ENCODE results near the gene TRRAP. TPM values are rescaled to one million over a fixed set of nuclear protein-coding genes. Genes with fewer than 3 reads are reported as not detected.

The TRRAP gene
- total and polyA plus RNA-seq, 5 donors from 2014 or later: 2.9 to 66.5 (median 3.8) TPM

DNA sequence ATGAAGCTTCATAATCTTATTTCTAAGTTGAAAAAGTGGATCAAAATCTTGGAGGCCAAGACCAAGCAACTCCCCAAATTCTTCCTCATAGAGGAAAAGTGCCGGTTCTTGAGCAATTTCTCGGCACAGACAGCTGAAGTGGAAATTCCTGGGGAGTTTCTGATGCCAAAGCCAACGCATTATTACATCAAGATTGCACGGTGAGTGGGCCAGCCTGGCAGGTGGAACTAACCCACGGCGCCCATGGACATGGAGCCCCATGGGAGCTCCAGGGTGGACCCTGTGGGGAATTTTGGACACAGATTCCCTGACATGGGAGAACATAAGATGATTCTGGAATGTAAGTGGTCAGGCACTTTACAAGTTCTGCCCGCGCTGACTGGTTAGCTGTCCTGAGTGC, 125.9 kb downstream of the TRRAP start:
- Histone ChIP-seq H3K9me3 (ENCODE audit: control insufficient read depth in 2 of 2, low read length in 2 of 2) (no peaks in the 10 kb centered on the region), H3K4me1 (ENCODE audit: control insufficient read depth, insufficient read depth, low read length, poor library complexity, severe bottlenecking) (no peaks in the 10 kb centered on the region), H3K4me3 (ENCODE audit: low read depth, low read length) (no peak overlapping the region), H3K27me3 (ENCODE audit: control insufficient read depth, insufficient read depth, low read length) (no peaks in the 10 kb centered on the region), H3K27ac (ENCODE audit: insufficient read depth, low read length, poor library complexity, severe bottlenecking) (no peak overlapping the region), H3K36me3 (ENCODE audit: control insufficient read depth, insufficient read depth, low read length) (peaks cover 81% of the 10 kb centered on the region)
- no peaks in the 10 kb centered on the region for H3K9me3 Mint-ChIP-seq
- H3K36me3 Mint-ChIP-seq: peaks cover 39% of the 10 kb centered on the region
- no peak for ATAC-seq (ENCODE audit: low read depth in 2 of 2)
- no peak for DNase-seq
- no peaks in the 10 kb centered on the region for H3K4me1 Mint-ChIP-seq
- H3K4me3 Mint-ChIP-seq: no peak overlapping the region
- H3K27me3 Mint-ChIP-seq: no peaks in the 10 kb centered on the region
- no peak overlapping the region for H3K27ac Mint-ChIP-seq

DNA sequence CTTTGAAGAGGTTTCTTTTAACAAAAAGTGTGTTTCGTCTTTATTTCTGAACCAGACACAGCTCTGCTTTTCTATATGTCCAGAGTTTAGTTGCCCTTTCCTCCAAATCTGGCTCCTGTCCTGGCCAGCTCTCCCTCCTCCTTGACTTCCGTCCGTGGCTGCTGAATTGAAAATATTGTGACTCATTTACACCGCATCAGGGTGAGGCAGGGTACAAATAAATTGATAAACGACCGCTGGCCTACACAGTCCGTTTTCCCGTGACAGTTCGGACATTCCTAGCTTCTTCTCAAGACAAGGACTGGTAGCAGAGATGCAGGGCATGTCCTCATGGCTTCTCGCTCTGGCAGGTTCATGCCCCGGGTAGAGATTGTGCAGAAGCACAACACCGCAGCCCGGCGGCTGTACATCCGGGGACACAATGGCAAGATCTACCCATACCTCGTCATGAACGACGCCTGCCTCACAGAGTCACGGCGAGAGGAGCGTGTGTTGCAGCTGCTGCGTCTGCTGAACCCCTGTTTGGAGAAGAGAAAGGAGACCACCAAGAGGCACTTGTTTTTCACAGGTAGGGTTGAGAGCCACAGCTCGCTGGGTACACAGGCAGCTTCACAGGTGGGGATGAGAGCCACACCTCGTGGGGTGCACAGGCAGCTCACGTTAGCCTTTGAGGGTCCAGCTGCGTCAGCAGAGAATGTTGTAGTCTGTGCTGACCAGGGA, 126.6 kb downstream of the TRRAP start:
- DNase-seq: no peak
- peak overlapping the region in 1 of 3 donors; percentile 26 for H3K27ac Mint-ChIP-seq

DNA sequence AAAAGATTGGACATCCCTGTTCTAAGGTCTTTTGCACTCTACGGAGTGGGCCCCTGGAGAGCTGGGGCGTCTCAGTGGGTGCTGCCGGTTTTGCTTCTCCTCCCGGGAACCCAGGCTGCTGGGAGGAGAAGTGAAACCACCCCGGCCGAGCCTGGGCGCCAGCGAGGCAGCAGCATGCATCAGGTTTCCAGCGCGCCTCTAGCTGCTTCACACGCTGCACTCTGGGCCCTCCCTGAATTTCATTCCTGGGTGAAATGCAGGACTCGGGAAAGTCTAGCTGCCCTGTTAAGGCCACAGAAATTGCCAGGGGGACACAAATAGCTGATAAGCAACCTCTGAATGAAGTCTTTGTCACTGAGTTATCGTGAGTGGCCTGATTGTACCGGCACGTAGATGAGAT, 127.4 kb downstream of the TRRAP start:
- Histone ChIP-seq H3K36me3 (ENCODE audit: control insufficient read depth, insufficient read depth, low read length) (peaks cover 80% of the 10 kb centered on the region), H3K27me3 (ENCODE audit: control insufficient read depth, insufficient read depth, low read length) (no peaks in the 10 kb centered on the region), H3K27ac (ENCODE audit: insufficient read depth, low read length, poor library complexity, severe bottlenecking) (no peak overlapping the region), H3K4me1 (ENCODE audit: control insufficient read depth, insufficient read depth, low read length, poor library complexity, severe bottlenecking) (no peaks in the 10 kb centered on the region), H3K9me3 (ENCODE audit: control insufficient read depth in 2 of 2, low read length in 2 of 2) (no peaks in the 10 kb centered on the region), H3K4me3 (ENCODE audit: low read depth, low read length) (no peak overlapping the region)
- ATAC-seq (ENCODE audit: low read depth in 2 of 2) (no peak), DNase-seq (no peak)
- Mint-ChIP-seq H3K9me3 (no peaks in the 10 kb centered on the region), H3K27ac (no peak overlapping the region), H3K4me1 (no peaks in the 10 kb centered on the region), H3K27me3 (no peaks in the 10 kb centered on the region), H3K4me3 (no peak overlapping the region), H3K36me3 (peaks cover 41% of the 10 kb centered on the region)

More for the DNA sequence above, 126.6 kb downstream of the TRRAP start:
- Histone ChIP-seq H3K4me1 (ENCODE audit: control insufficient read depth, insufficient read depth, low read length, poor library complexity, severe bottlenecking) (no peaks in the 10 kb centered on the region), H3K4me3 (ENCODE audit: low read depth, low read length) (no peak overlapping the region), H3K9me3 (ENCODE audit: control insufficient read depth in 2 of 2, low read length in 2 of 2) (no peaks in the 10 kb centered on the region), H3K27ac (ENCODE audit: insufficient read depth, low read length, poor library complexity, severe bottlenecking) (no peak overlapping the region), H3K36me3 (ENCODE audit: control insufficient read depth, insufficient read depth, low read length) (peaks cover 80% of the 10 kb centered on the region), H3K27me3 (ENCODE audit: control insufficient read depth, insufficient read depth, low read length) (no peaks in the 10 kb centered on the region)
- no peak for ATAC-seq (ENCODE audit: low read depth in 2 of 2)
- Mint-ChIP-seq H3K4me3 (no peak overlapping the region), H3K27me3 (no peaks in the 10 kb centered on the region), H3K4me1 (no peaks in the 10 kb centered on the region), H3K36me3 (peaks cover 35% of the 10 kb centered on the region), H3K9me3 (no peaks in the 10 kb centered on the region)

DNA sequence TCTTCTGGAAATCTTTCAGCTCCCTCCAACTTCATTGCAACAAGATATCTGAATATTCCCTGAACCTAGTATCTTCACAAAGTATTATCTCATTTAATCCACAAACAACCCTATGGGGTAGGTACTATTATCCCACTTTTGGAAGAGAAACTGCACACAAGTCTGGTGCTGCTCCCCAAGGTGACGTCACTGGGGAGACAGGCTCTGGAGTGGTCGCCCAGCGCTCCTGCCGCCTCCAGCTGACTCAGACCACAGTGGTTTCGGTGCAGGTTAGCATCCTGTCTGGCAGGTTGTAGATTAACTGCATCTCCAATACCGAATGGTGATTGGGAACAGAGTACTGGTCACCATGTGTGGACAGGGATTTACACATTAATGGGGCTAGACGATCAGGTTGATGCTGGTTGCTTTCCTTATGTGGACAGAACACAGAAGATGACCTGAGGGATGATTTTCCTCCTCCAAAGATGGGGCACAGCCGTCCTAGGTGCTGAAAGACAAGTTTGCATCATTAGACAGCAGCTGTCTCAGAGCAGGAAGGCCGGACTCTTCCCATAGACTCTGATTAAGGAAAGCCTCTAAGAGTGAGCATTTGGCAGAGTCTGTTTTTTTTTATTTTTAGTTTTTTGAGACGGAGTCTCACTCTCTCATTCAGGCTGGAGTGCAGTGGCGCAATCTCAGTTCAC, 128.6 kb downstream of the TRRAP start:
- H3K36me3 ChIP-seq (ENCODE audit: control insufficient read depth, insufficient read depth, low read length): peaks cover 83% of the 10 kb centered on the region
- no peaks in the 10 kb centered on the region for H3K4me1 ChIP-seq (ENCODE audit: control insufficient read depth, insufficient read depth, low read length, poor library complexity, severe bottlenecking)
- Mint-ChIP-seq H3K27me3 (no peaks in the 10 kb centered on the region), H3K36me3 (peaks cover 41% of the 10 kb centered on the region), H3K9me3 (no peaks in the 10 kb centered on the region), H3K27ac (peak overlapping the region in 1 of 3 donors; percentile 54), H3K4me3 (no peak overlapping the region), H3K4me1 (no peaks in the 10 kb centered on the region)
- H3K27me3 ChIP-seq (ENCODE audit: control insufficient read depth, insufficient read depth, low read length): no peaks in the 10 kb centered on the region
- H3K4me3 ChIP-seq (ENCODE audit: low read depth, low read length): no peak overlapping the region
- DNase-seq: no peak
- H3K27ac ChIP-seq (ENCODE audit: insufficient read depth, low read length, poor library complexity, severe bottlenecking): no peak overlapping the region
- H3K9me3 ChIP-seq (ENCODE audit: control insufficient read depth in 2 of 2, low read length in 2 of 2): no peaks in the 10 kb centered on the region
- ATAC-seq (ENCODE audit: low read depth in 2 of 2): no peak

DNA sequence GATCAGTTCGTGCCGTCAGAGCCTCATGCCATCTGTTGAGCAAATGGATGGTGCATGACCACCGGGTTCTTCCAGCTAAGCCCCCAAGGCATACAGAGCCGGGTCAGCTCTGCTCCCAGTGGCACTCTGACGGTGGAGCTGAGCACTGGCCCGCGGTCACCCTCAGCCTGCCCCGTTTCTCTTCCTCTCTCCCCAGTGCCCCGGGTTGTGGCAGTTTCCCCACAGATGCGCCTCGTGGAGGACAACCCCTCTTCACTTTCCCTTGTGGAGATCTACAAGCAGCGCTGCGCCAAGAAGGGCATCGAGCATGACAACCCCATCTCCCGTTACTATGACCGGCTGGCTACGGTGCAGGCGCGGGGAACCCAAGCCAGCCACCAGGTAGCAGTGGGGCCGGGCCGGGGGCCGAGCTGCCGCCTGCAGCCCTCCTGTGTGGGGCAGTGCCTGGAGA, 129.9 kb downstream of the TRRAP start:
- Mint-ChIP-seq H3K27me3 (no peaks in the 10 kb centered on the region), H3K36me3 (peaks cover 47% of the 10 kb centered on the region), H3K9me3 (no peaks in the 10 kb centered on the region), H3K27ac (no peak overlapping the region), H3K4me3 (no peak overlapping the region), H3K4me1 (no peaks in the 10 kb centered on the region)
- Histone ChIP-seq H3K4me3 (ENCODE audit: low read depth, low read length) (no peak overlapping the region), H3K27me3 (ENCODE audit: control insufficient read depth, insufficient read depth, low read length) (no peaks in the 10 kb centered on the region), H3K27ac (ENCODE audit: insufficient read depth, low read length, poor library complexity, severe bottlenecking) (no peak overlapping the region), H3K36me3 (ENCODE audit: control insufficient read depth, insufficient read depth, low read length) (peaks cover 87% of the 10 kb centered on the region), H3K9me3 (ENCODE audit: control insufficient read depth in 2 of 2, low read length in 2 of 2) (no peaks in the 10 kb centered on the region), H3K4me1 (ENCODE audit: control insufficient read depth, insufficient read depth, low read length, poor library complexity, severe bottlenecking) (no peaks in the 10 kb centered on the region)
- no peak for DNase-seq
- no peak for ATAC-seq (ENCODE audit: low read depth in 2 of 2)

DNA sequence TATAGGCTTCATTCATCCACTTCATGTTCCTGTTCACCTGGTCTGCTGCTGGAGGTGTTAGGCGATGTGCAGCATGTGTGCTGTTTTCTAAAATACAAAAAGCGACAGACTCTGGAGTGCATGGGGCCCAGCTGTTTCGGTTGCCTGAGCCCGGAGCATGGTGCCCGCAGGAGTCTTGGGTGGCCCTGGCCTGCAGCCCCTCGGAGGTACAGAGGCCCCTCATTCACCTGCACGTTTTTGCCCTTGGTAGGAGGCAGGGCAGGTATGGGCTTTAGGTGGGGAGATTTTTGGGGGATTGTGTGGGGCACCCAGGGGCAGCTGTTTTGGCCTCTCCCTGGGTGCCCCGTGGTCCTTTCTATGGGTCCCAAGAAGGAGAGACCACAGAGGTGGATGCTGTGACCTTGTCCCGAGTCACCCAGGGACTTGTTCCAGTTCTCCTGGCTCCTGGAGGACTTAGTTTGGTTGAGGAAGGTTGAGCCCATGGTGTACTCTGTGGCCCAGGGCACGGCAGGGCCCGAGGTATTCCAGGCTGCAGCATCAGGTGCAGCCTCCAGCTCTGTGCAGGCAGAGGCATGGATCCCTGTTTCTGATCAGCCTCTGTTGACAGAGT, 130.7 kb downstream of the TRRAP start:
- DNase-seq (no peak), ATAC-seq (ENCODE audit: low read depth in 2 of 2) (no peak)
- Mint-ChIP-seq H3K9me3 (no peaks in the 10 kb centered on the region), H3K27me3 (no peaks in the 10 kb centered on the region), H3K4me1 (no peaks in the 10 kb centered on the region), H3K4me3 (no peak overlapping the region), H3K36me3 (peaks cover 51% of the 10 kb centered on the region), H3K27ac (no peak overlapping the region)
- no peaks in the 10 kb centered on the region for H3K4me1 ChIP-seq (ENCODE audit: control insufficient read depth, insufficient read depth, low read length, poor library complexity, severe bottlenecking)
- peaks cover 91% of the 10 kb centered on the region for H3K36me3 ChIP-seq (ENCODE audit: control insufficient read depth, insufficient read depth, low read length)
- H3K4me3 ChIP-seq (ENCODE audit: low read depth, low read length): no peak overlapping the region
- H3K27ac ChIP-seq (ENCODE audit: insufficient read depth, low read length, poor library complexity, severe bottlenecking): no peak overlapping the region
- H3K27me3 ChIP-seq (ENCODE audit: control insufficient read depth, insufficient read depth, low read length): no peaks in the 10 kb centered on the region
- H3K9me3 ChIP-seq (ENCODE audit: control insufficient read depth in 2 of 2, low read length in 2 of 2): no peaks in the 10 kb centered on the region

DNA sequence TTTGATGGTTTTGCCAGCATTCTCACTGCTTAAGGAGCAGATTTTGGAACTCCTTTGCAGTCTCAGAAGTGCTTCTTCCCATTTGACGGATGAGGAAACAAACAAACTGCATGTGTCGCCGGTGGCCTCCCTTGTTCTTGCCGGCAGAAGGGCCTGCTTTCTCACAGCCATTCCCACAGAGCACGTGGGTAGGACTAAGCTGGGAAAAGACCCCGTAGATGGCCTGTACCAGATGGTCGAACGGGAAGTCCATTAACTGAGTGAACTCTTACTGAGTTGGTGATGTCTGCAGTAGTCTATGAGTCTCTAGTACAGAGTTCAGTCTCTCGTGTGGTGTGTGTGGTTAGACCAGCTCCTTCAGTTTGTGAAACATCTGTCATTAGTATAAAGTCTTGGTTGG, 131.9 kb downstream of the TRRAP start:
- H3K36me3 ChIP-seq (ENCODE audit: control insufficient read depth, insufficient read depth, low read length): peaks cover 88% of the 10 kb centered on the region
- H3K36me3 Mint-ChIP-seq: peaks cover 56% of the 10 kb centered on the region
- DNase-seq (no peak), ATAC-seq (ENCODE audit: low read depth in 2 of 2) (no peak)
- H3K27me3 Mint-ChIP-seq: no peaks in the 10 kb centered on the region
- peaks cover 0 to 1% (median 0%) of the 10 kb centered on the region in 7 donors for H3K9me3 Mint-ChIP-seq
- no peak overlapping the region for H3K4me3 Mint-ChIP-seq
- no peak overlapping the region for H3K4me3 ChIP-seq (ENCODE audit: low read depth, low read length)
- peak overlapping the region in 1 of 3 donors; percentile 33 for H3K27ac Mint-ChIP-seq
- no peaks in the 10 kb centered on the region for H3K4me1 ChIP-seq (ENCODE audit: control insufficient read depth, insufficient read depth, low read length, poor library complexity, severe bottlenecking)
- H3K27me3 ChIP-seq (ENCODE audit: control insufficient read depth, insufficient read depth, low read length): no peaks in the 10 kb centered on the region
- H3K27ac ChIP-seq (ENCODE audit: insufficient read depth, low read length, poor library complexity, severe bottlenecking): no peak overlapping the region
- H3K4me1 Mint-ChIP-seq: peaks cover 0 to 5% (median 0%) of the 10 kb centered on the region in 4 donors
- no peaks in the 10 kb centered on the region for H3K9me3 ChIP-seq (ENCODE audit: control insufficient read depth in 2 of 2, low read length in 2 of 2)
